ENCODE results near the gene PPP1R1C. TPM values are rescaled to one million over a fixed set of nuclear protein-coding genes. Genes with fewer than 3 reads are reported as not detected.

The PPP1R1C gene
- total RNA-seq, 1 donor from 2014 or later, result 0.13 TPM

Other genes with a start within 250 kb of the PPP1R1C start
- gene ITPRID2, start 94.1 kb upstream of the PPP1R1C start, total RNA-seq, result 119 and 141 TPM in 2 replicates